PC-3 (cell line): ENCODE data around the gene SEC63.
"Not testable (repeated sequence)": the region's sequence is repeated elsewhere in the genome, so short reads cannot be mapped to it uniquely, and the experiment has no call there.

Experiments used
- CTCF ChIP-seq: fragments of 300-600 bp; sonication (generic); conservative IDR thresholded peaks from 2 replicates; pipeline ENCODE4 v1.5.1; 2017; ENCODE audit warnings: antibody characterized with exemption, low read depth, mild to moderate bottlenecking, low read length
- EZH2 ChIP-seq: fragments of 300-600 bp; sonication (generic); IDR thresholded peaks from one replicate; pipeline ENCODE4 v1.6.1; 2017; ENCODE audit warnings: antibody characterized with exemption, mild to moderate bottlenecking, low read length; ENCODE audit not compliant: unreplicated experiment

GRCh38 chr6:107953858-107954414 is 4.1 kb downstream of the SEC63 start:
- TF ChIP-seq CTCF, EZH2: not testable (repeated sequence)
